Endothelial cell of umbilical vein (primary cell): ENCODE data around the gene PSMA7. TPM values are rescaled to one million over a fixed set of nuclear protein-coding genes. Genes with fewer than 3 reads are reported as not detected.

Experiments used
- BruUV-seq: library from RNA; stranded (reverse); fragments of 400-500 nt; replicated peaks from 2 replicates; lab custom pipeline; 2021; lab: Mats Ljungman, UMichigan
- CTCF ChIA-PET: fragments of 300-600, 350-600 bp; sonication (Branson Sonifier 250); formaldehyde crosslinking; loops from one replicate; lab custom pipeline; 2021; ENCODE audit warnings: antibody characterized with exemption, inconsistent platforms; lab: Charles Lee
- POLR2A ChIA-PET: fragments of 300-600, 350-600 bp; sonication (Branson Sonifier 250); formaldehyde crosslinking; loops from one replicate; lab custom pipeline; 2021; ENCODE audit warnings: antibody characterized with exemption, inconsistent platforms; lab: Charles Lee
- DNase-seq: peaks from one replicate; pipeline ENCODE4 v3.0.0-alpha.2; 2011; ENCODE audit warnings: low read depth, low spot score
- FAIRE-seq: peaks from 2 replicates; lab custom pipeline; 2011; peaks lifted over from hg19 to GRCh38; lab: Jason Lieb, UNC
- H2AFZ ChIP-seq: 2 replicates; pipeline ENCODE4 v1.6.0; 2012; ENCODE audit warnings: low read depth, low read length, control low read depth, inconsistent platforms
- H3K27ac ChIP-seq: 2 replicates; pipeline ENCODE4 v1.5.1; 2011; ENCODE audit warnings: low read depth, mild to moderate bottlenecking, control low read depth, low read length, moderate library complexity; ENCODE audit not compliant: insufficient read depth
- H3K27me3 ChIP-seq, 2 experiments: 2 replicates each; pipeline versions ENCODE4 v1.6.0 to v1.6.1; 2011; ENCODE audit warnings: low read length in 2 of 2, mixed read lengths in 1 of 2; ENCODE audit not compliant: control insufficient read depth in 2 of 2, insufficient read depth in 2 of 2
- H3K36me3 ChIP-seq, 2 experiments: 2 replicates in 1 of 2; 3 replicates in 1 of 2; pipeline ENCODE4 v1.5.1; 2011; ENCODE audit warnings: low read length in 2 of 2, mild to moderate bottlenecking in 1 of 2, moderate library complexity in 1 of 2; ENCODE audit not compliant: control insufficient read depth in 2 of 2, insufficient read depth in 2 of 2; ENCODE audit errors: extremely low read depth in 1 of 2
- H3K4me1 ChIP-seq: 3 replicates; pipeline ENCODE4 v1.5.1; 2011; ENCODE audit warnings: mild to moderate bottlenecking, low read length; ENCODE audit not compliant: control insufficient read depth, insufficient read depth; ENCODE audit errors: extremely low read depth
- H3K4me2 ChIP-seq: 2 replicates; pipeline ENCODE4 v1.6.1; 2011; ENCODE audit warnings: low read length, control low read depth, mixed read lengths; ENCODE audit not compliant: insufficient read depth
- H3K4me3 ChIP-seq, 3 experiments: fragments of 200-600 bp in 1 of 3; sonication (generic), shearing (Covaris generic) in 1 of 3; replicated peaks in 1 of 3; 2 replicates each; pipeline ENCODE4 v1.5.1; 2011 to 2016; ENCODE audit warnings: control low read depth in 3 of 3, low read length in 3 of 3, mild to moderate bottlenecking in 2 of 3, inconsistent platforms in 1 of 3, low read depth in 1 of 3, moderate library complexity in 1 of 3; ENCODE audit not compliant: insufficient read depth in 1 of 3
- H3K79me2 ChIP-seq: 2 replicates; pipeline ENCODE4 v1.6.0; 2012; ENCODE audit warnings: low read length, inconsistent platforms; ENCODE audit not compliant: control insufficient read depth, insufficient read depth
- H3K9ac ChIP-seq: replicated peaks from 2 replicates; pipeline ENCODE3; 2011; ENCODE audit warnings: low read length, control low read depth; ENCODE audit not compliant: insufficient read depth; ENCODE audit errors: extremely low read depth
- H3K9me1 ChIP-seq: replicated peaks from 3 replicates; pipeline ENCODE4 v1.6.0; 2011; ENCODE audit warnings: mild to moderate bottlenecking, low read length; ENCODE audit not compliant: control insufficient read depth, insufficient read depth; ENCODE audit errors: extremely low read depth
- H3K9me3 ChIP-seq: replicated peaks from 2 replicates; pipeline ENCODE4 v1.5.1; 2012; ENCODE audit warnings: low read length, inconsistent platforms; ENCODE audit not compliant: control insufficient read depth, insufficient read depth
- H4K20me1 ChIP-seq: replicated peaks from 2 replicates; pipeline ENCODE3; 2011; ENCODE audit warnings: mild to moderate bottlenecking, low read length; ENCODE audit not compliant: control insufficient read depth, insufficient read depth; ENCODE audit errors: extremely low read depth
- EZH2 ChIP-seq: IDR thresholded peaks from 2 replicates; pipeline ENCODE4 v1.6.1; 2012; ENCODE audit warnings: borderline replicate concordance, low read depth, mild to moderate bottlenecking, moderate library complexity, low read length, inconsistent platforms; ENCODE audit not compliant: severe bottlenecking
- FOS ChIP-seq: IDR thresholded peaks from 2 replicates; pipeline ENCODE4 v1.6.1; 2011; ENCODE audit warnings: mild to moderate bottlenecking, low read length, moderate library complexity, borderline replicate concordance; ENCODE audit not compliant: insufficient read depth
- GATA2 ChIP-seq: IDR thresholded peaks from 2 replicates; pipeline ENCODE4 v1.7.0; 2011; ENCODE audit warnings: low read depth, mild to moderate bottlenecking, moderate library complexity, mixed read lengths, low read length; ENCODE audit not compliant: insufficient read length, insufficient read depth
- JUN ChIP-seq: IDR thresholded peaks from 2 replicates; pipeline ENCODE4 v1.6.1; 2011; ENCODE audit warnings: borderline replicate concordance, low read depth; ENCODE audit not compliant: insufficient read length, insufficient read depth
- MAX ChIP-seq: IDR thresholded peaks from 2 replicates; pipeline ENCODE4 v1.6.1; 2011; ENCODE audit not compliant: insufficient read depth, insufficient read length
- MYC ChIP-seq: IDR thresholded peaks from one replicate; pipeline ENCODE4 v1.6.1; 2011; ENCODE audit warnings: mild to moderate bottlenecking, low read depth, low read length
- POLR2A ChIP-seq: IDR thresholded peaks from 2 replicates; pipeline ENCODE4 v1.6.1; 2012; ENCODE audit warnings: low read depth, mild to moderate bottlenecking, control low read depth, low read length
- POLR2AphosphoS5 ChIP-seq: IDR thresholded peaks from 2 replicates; pipeline ENCODE4 v1.6.1; 2012; ENCODE audit warnings: low read depth, mild to moderate bottlenecking, control low read depth, low read length, moderate library complexity; ENCODE audit not compliant: insufficient read depth
- dilution Hi-C: fragments of 300-500 bp; cut with MboI; formaldehyde crosslinking; loops from one replicate; pipeline ENCODE4 v1.15.0; 2019; ENCODE audit warnings: low sequenced_read_pairs; ENCODE audit not compliant: extremely low pct_ligation_motif_present
- intact Hi-C: fragments of 100-400 bp; cut with micrococcal nuclease; formaldehyde crosslinking; loops from one replicate; pipeline ENCODE4 v1.10.0; 2022
- polyA plus RNA-seq, 4 experiments: library from polyadenylated mRNA; depleted of rRNA in 3 of 4; stranded (reverse) in 3 of 4; unstranded in 1 of 4; fragments of >200 nt; gene quantifications; 2 replicates each; pipeline versions ENCODE4 v1.2.1 to v1.2.3, GENCODE V29; 2011 to 2012; ENCODE audit warnings: missing spikeins in 1 of 4
- total RNA-seq: library from RNA; stranded (reverse); gene quantifications from 2 replicates; pipeline ENCODE4 v1.2.3, GENCODE V29; 2021
- TF ChIP-seq, protein P1 (sequence below), 2 donors: IDR thresholded peaks; 1 replicate in 1 of 2; 2 replicates in 1 of 2; pipeline ENCODE4 v1.5.1; 2011; ENCODE audit warnings: low read length in 2 of 2, mild to moderate bottlenecking in 2 of 2, moderate library complexity in 2 of 2, control low read depth in 1 of 2, inconsistent platforms in 1 of 2, low read depth in 1 of 2; ENCODE audit not compliant: insufficient read depth in 1 of 2; ENCODE audit errors: extremely low read depth in 1 of 2

PSMA7 gene
- total and polyA plus RNA-seq, 2 donors (not counting 3 experiments of a cell fraction or from before 2014, with no cell fraction given): 393 to 826 TPM

- no TSS peak for BruUV-seq
- POLR2A ChIA-PET: no interaction called here
- H3K36me3 ChIP-seq: no peaks in the 10 kb centered on the region
- peak overlapping the region; percentile 92 for H3K27ac ChIP-seq
- intact Hi-C loops: loop anchor here (1.0 to 10.0 kb wide), 3 partner anchors 40 to 201 kb away; partner anchors contain the start of genes PSMA7, RPS21, SS18L1 and TAF4
- H4K20me1 ChIP-seq: no peaks in the 10 kb centered on the region
- H2AFZ ChIP-seq: peak overlapping the region; percentile 47
- no peaks in the 10 kb centered on the region for H3K9me3 ChIP-seq
- CTCF ChIA-PET: no interaction called here
- peak overlapping the region; percentile 99 for H3K9ac ChIP-seq
- FAIRE-seq (no peak), DNase-seq (peak; percentile 31)
- H3K4me2 ChIP-seq: peak overlapping the region; percentile 90
- H3K27me3 ChIP-seq: no peaks in the 10 kb centered on the region
- H3K9me1 ChIP-seq: no peaks in the 10 kb centered on the region
- dilution Hi-C loops: no loop called here
- H3K4me1 ChIP-seq: peaks cover 23% of the 10 kb centered on the region
- H3K79me2 ChIP-seq: peaks cover 21% of the 10 kb centered on the region
- TF ChIP-seq MAX: no peak
- TF ChIP-seq POLR2AphosphoS5: no peak
- TF ChIP-seq GATA2: no peak
- no peak for TF ChIP-seq MYC
- TF ChIP-seq POLR2A: no peak
- TF ChIP-seq, protein P1, sequence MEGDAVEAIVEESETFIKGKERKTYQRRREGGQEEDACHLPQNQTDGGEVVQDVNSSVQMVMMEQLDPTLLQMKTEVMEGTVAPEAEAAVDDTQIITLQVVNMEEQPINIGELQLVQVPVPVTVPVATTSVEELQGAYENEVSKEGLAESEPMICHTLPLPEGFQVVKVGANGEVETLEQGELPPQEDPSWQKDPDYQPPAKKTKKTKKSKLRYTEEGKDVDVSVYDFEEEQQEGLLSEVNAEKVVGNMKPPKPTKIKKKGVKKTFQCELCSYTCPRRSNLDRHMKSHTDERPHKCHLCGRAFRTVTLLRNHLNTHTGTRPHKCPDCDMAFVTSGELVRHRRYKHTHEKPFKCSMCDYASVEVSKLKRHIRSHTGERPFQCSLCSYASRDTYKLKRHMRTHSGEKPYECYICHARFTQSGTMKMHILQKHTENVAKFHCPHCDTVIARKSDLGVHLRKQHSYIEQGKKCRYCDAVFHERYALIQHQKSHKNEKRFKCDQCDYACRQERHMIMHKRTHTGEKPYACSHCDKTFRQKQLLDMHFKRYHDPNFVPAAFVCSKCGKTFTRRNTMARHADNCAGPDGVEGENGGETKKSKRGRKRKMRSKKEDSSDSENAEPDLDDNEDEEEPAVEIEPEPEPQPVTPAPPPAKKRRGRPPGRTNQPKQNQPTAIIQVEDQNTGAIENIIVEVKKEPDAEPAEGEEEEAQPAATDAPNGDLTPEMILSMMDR (IDR thresholded peaks at IDR 0.05; ENCODE audit: extremely low read depth in 1 of 2, insufficient read depth in 1 of 2, low read depth in 1 of 2, low read length in 2 of 2): no peak
- TF ChIP-seq FOS: no peak
- TF ChIP-seq EZH2: no peak
- no peak for TF ChIP-seq JUN
- peak overlapping the region; percentile 87 to 98 (median 93) for H3K4me3 ChIP-seq
Observed at GRCh38 chr20:62183426-62184142, 40.4 kb upstream of the PSMA7 start.
